Measurements from ENCODE around the gene PRAMEF11. TPM values are rescaled to one million over a fixed set of nuclear protein-coding genes. Genes with fewer than 3 reads are reported as not detected.

The PRAMEF11 gene
- total RNA-seq, 1 donor from 2014 or later = not detected

- no peak overlapping the region for H3K27ac ChIP-seq
These were observed 52.3 kb downstream of the PRAMEF11 start for GRCh38 chr1:12778907-12779306.

DNA sequence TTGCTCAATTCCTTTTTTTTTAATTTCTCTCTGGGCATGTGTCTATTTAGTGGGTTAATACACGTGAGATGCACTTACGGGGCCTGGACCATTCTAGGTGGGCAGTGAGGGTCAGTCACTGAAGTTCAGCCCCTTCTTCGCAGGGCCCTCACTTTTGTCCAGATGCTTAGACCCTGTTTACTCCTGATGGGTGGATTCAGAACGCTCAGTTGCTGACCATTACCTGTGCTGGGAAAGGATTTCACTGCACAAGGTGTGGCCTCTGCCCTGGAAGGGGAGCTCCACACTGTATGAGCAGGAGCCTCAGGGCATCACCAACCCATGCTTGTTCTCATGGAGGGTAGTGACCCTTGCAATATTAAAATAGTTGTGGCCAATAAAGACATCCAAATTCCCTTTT lies 53.1 kb downstream of the PRAMEF11 start:
- Histone ChIP-seq H3K27me3 (no peaks in the 10 kb centered on the region), H3K9me3 (no peaks in the 10 kb centered on the region), H3K4me1 (no peaks in the 10 kb centered on the region), H3K36me3 (no peaks in the 10 kb centered on the region), H3K4me3 (no peak overlapping the region), H3K27ac (no peak overlapping the region)
- no peak for DNase-seq (ENCODE audit: low spot score in 2 of 2)
- intact Hi-C loops (cut with DNase I) = no loop called here
- TF ChIP-seq, protein P1, sequence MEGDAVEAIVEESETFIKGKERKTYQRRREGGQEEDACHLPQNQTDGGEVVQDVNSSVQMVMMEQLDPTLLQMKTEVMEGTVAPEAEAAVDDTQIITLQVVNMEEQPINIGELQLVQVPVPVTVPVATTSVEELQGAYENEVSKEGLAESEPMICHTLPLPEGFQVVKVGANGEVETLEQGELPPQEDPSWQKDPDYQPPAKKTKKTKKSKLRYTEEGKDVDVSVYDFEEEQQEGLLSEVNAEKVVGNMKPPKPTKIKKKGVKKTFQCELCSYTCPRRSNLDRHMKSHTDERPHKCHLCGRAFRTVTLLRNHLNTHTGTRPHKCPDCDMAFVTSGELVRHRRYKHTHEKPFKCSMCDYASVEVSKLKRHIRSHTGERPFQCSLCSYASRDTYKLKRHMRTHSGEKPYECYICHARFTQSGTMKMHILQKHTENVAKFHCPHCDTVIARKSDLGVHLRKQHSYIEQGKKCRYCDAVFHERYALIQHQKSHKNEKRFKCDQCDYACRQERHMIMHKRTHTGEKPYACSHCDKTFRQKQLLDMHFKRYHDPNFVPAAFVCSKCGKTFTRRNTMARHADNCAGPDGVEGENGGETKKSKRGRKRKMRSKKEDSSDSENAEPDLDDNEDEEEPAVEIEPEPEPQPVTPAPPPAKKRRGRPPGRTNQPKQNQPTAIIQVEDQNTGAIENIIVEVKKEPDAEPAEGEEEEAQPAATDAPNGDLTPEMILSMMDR (IDR thresholded peaks at IDR 0.05) = no peak

More at GRCh38 chr1:12778907-12779306, 52.3 kb downstream of the PRAMEF11 start:
- Histone ChIP-seq H3K36me3 (no peaks in the 10 kb centered on the region), H3K4me3 (no peak overlapping the region), H3K4me1 (no peaks in the 10 kb centered on the region), H3K27me3 (no peaks in the 10 kb centered on the region), H3K9me3 (peaks cover 0 to 1% of the 10 kb centered on the region in 2 donors)
- intact Hi-C loops (cut with DNase I) = no loop called here
- no peak for DNase-seq (ENCODE audit: low spot score in 2 of 2)
- TF ChIP-seq, protein P1 (IDR thresholded peaks at IDR 0.05) = no peak

DNA sequence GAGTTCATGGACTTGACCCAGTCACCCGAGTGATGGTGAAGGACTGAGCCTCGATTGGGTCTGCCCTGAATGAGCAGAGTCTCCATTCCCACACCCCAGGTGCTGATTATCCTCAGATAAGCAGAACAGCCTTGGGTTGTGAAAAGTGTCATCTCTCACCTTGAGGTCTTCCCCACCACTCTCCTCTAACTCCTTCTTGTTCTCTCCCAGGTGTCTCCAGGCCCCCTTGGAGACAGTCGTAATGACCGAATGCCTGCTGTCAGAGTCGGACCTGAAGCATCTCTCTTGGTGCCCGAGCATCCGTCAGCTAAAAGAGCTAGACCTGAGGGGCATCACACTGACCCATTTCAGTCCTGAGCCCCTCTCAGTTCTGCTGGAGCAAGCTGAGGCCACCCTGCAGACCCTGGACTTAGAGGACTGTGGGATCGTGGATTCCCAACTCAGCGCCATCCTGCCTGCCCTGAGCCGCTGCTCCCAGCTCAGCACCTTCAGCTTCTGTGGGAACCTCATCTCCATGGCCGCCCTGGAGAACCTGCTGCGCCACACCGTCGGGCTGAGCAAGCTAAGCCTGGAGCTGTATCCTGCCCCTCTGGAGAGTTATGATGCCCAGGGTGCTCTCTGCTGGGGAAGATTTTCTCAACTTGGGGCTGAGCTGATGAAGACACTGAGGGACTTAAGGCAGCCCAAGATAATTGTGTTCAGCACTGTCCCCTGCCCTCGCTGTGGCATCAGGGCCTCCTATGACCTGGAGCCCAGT lies 54.2 kb downstream of the PRAMEF11 start:
- Histone ChIP-seq H3K4me1 (no peaks in the 10 kb centered on the region), H3K27me3 (no peaks in the 10 kb centered on the region), H3K36me3 (no peaks in the 10 kb centered on the region), H3K9me3 (no peaks in the 10 kb centered on the region), H3K4me3 (no peak overlapping the region), H3K27ac (no peak overlapping the region)
- no peak for DNase-seq (ENCODE audit: low spot score in 2 of 2)
- intact Hi-C loops (cut with DNase I) = no loop called here
- TF ChIP-seq, protein P1 (IDR thresholded peaks at IDR 0.05) = no peak

- intact Hi-C loops (cut with DNase I) = no loop called here
- H3K4me1 ChIP-seq = no peaks in the 10 kb centered on the region
- no peak overlapping the region for H3K27ac ChIP-seq
- no peaks in the 10 kb centered on the region for H3K27me3 ChIP-seq
- no peak for DNase-seq (ENCODE audit: low spot score in 2 of 2)
- no peaks in the 10 kb centered on the region for H3K36me3 ChIP-seq
- TF ChIP-seq, protein P1 (IDR thresholded peaks at IDR 0.05) = no peak
- H3K4me3 ChIP-seq = no peak overlapping the region
- H3K9me3 ChIP-seq = no peaks in the 10 kb centered on the region
These were observed 55.8 kb downstream of the PRAMEF11 start for GRCh38 chr1:12775443-12775842.

DNA sequence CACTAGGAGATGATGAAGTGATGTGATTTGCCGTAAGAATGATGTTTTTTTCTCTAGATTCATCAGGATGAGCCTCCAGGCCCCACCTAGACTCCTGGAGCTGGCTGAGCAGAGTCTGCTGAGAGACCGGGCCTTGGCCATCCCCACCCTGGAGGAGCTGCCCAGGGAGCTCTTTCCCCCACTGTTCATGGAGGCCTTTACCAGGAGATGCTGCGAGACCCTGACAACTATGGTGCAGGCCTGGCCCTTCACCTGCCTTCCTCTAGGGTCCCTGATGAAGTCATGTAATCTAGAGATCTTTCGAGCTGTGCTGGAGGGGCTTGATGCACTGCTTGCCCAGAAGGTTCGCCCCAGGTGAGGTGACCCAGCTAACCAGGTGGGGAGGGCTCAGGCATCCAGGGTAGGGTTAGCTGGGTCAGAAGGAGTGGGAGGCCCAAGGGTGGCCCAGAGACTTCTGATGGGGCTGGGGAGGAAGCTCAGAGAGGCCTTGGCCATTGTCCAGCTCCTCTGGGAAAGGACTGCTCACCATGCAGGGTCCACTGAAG lies 56.3 kb downstream of the PRAMEF11 start:
- DNase-seq (ENCODE audit: low spot score in 2 of 2) = no peak
- TF ChIP-seq, protein P1 (IDR thresholded peaks at IDR 0.05) = no peak
- no peak overlapping the region for H3K4me3 ChIP-seq
- H3K4me1 ChIP-seq = no peaks in the 10 kb centered on the region
- H3K36me3 ChIP-seq = no peaks in the 10 kb centered on the region
- no peak overlapping the region for H3K27ac ChIP-seq
- H3K27me3 ChIP-seq = no peaks in the 10 kb centered on the region
- no peaks in the 10 kb centered on the region for H3K9me3 ChIP-seq
- intact Hi-C loops (cut with DNase I) = no loop called here

Other genes starting within 250 kb of the PRAMEF11 start
- 39.4 TPM for gene DHRS3, start 213.2 kb downstream of the PRAMEF11 start, total RNA-seq
- not detected for gene AADACL4, start 187.3 kb downstream of the PRAMEF11 start, total RNA-seq
- not detected for gene AADACL3, start 115.3 kb downstream of the PRAMEF11 start, total RNA-seq
- not detected for gene CFAP107, start 85.2 kb downstream of the PRAMEF11 start, total RNA-seq
- not detected for gene PRAMEF12, start 57.7 kb downstream of the PRAMEF11 start, total RNA-seq
- not detected for gene PRAMEF1, start 40.0 kb downstream of the PRAMEF11 start, total RNA-seq
- gene HNRNPCL1, start 17.3 kb upstream of the PRAMEF11 start, total RNA-seq = not detected
- gene PRAMEF2, start 25.7 kb upstream of the PRAMEF11 start, total RNA-seq = not detected
- gene PRAMEF4, start 54.8 kb upstream of the PRAMEF11 start, total RNA-seq = not detected
- not detected for gene PRAMEF10, start 66.9 kb upstream of the PRAMEF11 start, total RNA-seq
- not detected for gene PRAMEF7, start 85.2 kb upstream of the PRAMEF11 start, total RNA-seq
- not detected for gene PRAMEF6, start 116.2 kb upstream of the PRAMEF11 start, total RNA-seq
- not detected for gene PRAMEF27, start 225.2 kb upstream of the PRAMEF11 start, total RNA-seq
- gene HNRNPCL3, start 229.4 kb upstream of the PRAMEF11 start, total RNA-seq = not detected
- not detected for gene PRAMEF25, start 239.4 kb upstream of the PRAMEF11 start, total RNA-seq

Data from ascending aorta (tissue), 2 donors.